Fibroblast of lung (primary cell): ENCODE results near the gene NTRK2.

Experiments used
- CTCF ChIP-seq, 2 donors: IDR thresholded peaks in 1 of 2; conservative IDR thresholded peaks in 1 of 2; 1 replicate in 1 of 2; 2 replicates in 1 of 2; pipeline ENCODE4 v1.5.1; 2011 to 2012; ENCODE audit warnings: low read length in 2 of 2, control low read depth in 1 of 2, inconsistent platforms in 1 of 2, low read depth in 1 of 2, mild to moderate bottlenecking in 1 of 2
- EZH2 ChIP-seq: IDR thresholded peaks from 2 replicates; pipeline ENCODE4 v1.5.1; 2012; ENCODE audit warnings: low read length, control low read depth, mild to moderate bottlenecking; ENCODE audit errors: missing control alignments

DNA sequence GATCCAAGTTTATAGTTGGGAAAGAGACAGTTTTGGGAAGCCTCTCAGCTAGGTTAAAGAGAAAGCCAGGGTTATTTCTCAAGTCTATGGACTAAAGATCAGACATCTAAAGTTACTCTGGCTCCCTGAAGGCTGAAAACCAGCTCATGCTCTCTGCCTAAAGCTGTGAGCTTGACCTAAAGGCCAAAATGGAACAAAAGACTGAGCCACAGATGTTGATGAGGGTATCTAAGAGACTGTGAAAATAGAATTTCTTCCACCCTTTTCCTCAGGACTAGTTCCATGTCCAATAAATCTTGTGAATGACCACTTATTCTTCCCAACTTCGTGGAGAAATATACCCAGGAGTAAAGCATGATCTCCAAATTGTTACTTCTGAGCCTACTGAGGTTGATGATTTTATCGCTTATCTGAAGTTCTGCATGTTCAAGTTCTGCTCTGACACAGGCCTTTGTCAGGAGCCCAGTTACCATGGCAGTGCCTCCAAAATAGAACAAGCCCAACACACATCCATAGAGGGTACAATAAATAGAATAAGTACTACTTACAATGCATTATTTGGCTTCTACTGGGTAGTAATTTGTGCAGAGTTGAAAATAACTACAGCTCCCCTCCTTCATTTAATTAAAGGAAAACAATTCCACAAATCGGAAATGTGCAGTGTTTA lies 373.6 kb downstream of the NTRK2 start:
- TF ChIP-seq CTCF (conservative IDR thresholded peaks at IDR 0.05 in 1 of 2, IDR thresholded peaks at IDR 0.05 in 1 of 2; ENCODE audit: low read depth in 1 of 2, low read length in 2 of 2) (no peak), EZH2 (no peak)
